Renal cortex interstitium (tissue), 11 donors: ENCODE data around the gene GRIN2A. TPM values are rescaled to one million over a fixed set of nuclear protein-coding genes. Genes with fewer than 3 reads are reported as not detected.

Experiments used
- DNase-seq, 11 donors: peaks; one replicate each; pipeline ENCODE4 v3.0.0-alpha.2; 2013; ENCODE audit warnings: low read depth in 9 of 11, low spot score in 4 of 11; ENCODE audit errors: extremely low read depth in 1 of 11
- polyA plus RNA-seq, 3 donors: library from polyadenylated mRNA; unstranded; fragments of 120-200 nt; gene quantifications; one replicate each; pipeline ENCODE4 v1.2.1, GENCODE V29; 2013; ENCODE audit not compliant: insufficient read length in 3 of 3

Gene GRIN2A
- polyA plus RNA-seq, 3 donors: 5.8 to 6.6 (median 6.5) TPM

DNA sequence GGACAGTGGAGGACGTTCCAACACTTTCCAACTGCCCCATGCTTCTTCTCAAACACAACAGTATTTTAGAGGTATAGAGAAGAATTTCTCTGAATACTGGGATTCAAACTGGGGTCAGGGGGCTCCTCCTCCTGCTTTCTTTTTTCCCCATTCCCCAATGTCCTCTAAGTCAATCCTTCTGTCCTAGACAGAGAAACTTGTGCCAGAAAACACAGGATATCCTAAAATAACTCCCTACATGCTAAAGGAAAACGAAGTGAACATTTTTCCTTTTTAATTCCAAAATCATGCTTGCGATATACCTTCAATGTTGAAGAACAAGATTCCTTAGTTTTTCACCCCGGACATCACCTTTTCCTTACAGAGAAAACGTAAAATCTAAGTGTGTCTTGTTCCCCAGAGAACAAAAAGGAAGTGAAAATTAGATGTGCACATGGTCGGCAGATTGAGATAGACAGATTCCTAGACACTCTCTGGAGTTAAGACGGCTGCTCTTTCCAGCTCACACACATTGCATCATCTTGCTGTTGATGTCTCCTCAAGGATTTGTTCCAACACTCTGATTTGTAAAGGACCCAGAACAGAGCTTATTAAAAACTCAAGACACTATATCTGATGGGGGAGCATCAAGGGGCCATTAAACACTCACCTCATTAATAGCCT is 228.2 kb downstream of the GRIN2A start:
- no peak for DNase-seq

DNA sequence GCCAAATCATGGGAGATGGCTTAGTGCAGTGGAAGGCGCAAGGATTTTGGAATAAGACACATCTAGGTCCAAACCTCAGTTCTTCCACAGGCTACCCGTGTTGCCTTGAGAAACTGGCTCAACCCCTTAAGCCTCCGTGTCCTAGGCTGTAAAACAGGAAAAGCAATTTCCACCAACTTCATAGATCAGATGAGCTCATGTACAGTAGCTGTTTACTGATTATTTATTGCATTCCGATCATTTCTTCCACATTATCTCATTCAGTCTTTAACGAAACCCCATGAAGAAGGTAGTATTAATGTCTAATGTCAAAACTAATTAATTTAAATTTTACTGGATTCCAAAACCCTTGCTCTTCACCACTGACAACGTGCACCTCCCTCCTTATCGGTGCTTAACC is 231.6 kb downstream of the GRIN2A start:
- no peak for DNase-seq

DNA sequence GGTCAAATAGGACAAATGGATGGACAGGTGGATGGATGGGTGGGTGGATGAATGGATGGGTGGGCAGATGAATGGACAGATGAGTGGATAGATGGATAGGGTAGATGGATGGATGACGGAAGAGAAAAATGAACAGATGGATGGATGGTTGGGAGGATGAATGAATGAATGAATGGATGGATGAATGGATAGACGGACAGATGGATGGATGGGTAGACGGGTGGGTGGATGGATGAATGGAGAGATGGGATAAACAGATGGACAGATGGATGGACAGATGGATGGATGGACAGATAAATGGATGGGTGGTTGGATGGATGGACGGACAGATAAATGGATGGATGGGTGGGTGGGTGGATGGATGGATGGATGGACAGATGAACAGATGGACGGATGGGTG is 232.8 kb downstream of the GRIN2A start:
- DNase-seq: no peak

DNA sequence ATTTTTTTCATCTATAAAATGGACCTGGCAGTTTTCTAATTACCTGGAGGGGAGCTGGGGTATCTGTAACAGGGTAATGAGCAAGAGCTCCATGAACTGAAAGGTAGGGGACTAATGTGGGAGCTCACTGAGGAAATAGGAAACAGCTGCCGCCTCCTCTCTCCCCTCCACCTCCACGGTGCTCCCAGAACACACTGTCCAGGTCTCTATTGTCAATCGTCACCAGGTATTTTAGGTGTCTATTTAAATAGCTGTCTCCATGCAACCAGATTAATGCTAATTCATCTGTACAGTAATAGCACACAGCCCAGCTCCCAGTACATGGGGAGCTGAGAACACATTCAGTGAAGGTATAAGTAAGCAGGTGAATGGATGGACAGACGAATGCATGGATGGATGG is 233.3 kb downstream of the GRIN2A start:
- DNase-seq: no peak

DNA sequence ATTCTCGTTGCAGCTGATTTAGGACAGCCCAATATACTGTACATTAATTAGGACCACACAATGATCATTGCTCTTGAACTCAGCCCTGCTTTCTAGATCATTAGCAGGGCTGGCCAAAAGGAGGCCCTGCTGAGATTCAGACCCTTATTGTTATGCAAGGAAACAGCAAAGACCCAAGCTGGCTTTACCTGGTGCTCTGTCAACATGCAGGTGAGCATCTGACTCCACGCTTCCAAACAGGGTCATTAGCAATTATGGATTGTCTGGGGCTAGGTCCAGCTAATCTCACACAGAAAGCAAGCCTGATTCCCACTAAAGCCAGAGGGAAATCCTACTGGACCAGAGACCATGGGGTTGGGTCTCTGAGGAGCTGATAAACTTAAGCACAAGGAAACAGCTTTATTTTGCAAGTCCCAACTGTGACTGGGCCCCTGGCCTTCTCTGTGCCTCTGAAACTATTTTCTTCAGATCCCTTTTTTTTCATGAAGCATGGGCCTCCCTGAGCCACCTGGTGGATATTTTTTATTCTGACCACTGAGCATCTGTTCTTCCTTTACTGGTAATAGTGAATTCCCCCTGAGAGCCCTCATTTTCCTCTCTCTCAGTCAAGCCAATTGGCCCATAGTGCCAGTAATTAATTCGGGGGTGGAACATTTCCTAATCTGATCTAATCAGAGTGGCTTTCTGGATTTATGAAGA is 236.1 kb downstream of the GRIN2A start:
- no peak for DNase-seq

DNA sequence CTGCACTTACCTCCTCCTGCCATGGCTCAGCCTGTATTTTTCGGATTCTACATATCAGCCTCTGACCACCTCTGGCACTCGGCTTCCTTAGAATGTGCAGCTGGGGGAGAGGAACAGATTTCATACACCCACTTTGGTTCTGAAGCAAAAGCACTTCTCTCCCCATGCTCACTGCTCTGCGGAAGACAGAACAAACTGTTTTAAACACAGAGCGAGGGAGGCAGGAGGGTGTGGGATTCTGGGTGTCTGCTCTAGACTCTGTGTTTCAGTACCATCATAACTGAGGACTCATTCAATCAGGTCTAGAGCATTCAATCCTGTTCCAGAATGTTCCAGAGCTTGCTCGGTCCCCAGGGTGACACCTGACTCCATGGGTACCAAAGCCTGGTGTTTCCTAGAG is 239.1 kb downstream of the GRIN2A start:
- no peak for DNase-seq

DNA sequence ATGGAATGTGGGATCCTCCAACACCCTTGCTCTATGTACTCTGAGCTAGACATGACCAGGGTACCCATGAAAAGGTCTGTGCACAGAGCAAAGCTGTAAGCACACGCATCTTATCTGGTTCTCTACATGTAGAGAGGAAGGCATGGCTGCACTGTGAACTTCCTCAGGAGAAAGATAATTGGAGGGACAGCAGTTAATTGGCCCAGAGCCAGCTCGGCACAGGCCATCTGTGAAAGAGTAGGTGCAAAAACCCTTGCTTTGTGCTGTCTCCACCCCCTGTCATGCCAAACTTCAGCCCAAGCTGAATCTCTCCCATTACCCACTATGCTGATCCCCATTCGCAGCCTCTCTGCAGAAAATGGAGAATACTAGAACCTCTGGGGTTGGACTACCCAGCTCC is 241.0 kb downstream of the GRIN2A start:
- DNase-seq: no peak

DNA sequence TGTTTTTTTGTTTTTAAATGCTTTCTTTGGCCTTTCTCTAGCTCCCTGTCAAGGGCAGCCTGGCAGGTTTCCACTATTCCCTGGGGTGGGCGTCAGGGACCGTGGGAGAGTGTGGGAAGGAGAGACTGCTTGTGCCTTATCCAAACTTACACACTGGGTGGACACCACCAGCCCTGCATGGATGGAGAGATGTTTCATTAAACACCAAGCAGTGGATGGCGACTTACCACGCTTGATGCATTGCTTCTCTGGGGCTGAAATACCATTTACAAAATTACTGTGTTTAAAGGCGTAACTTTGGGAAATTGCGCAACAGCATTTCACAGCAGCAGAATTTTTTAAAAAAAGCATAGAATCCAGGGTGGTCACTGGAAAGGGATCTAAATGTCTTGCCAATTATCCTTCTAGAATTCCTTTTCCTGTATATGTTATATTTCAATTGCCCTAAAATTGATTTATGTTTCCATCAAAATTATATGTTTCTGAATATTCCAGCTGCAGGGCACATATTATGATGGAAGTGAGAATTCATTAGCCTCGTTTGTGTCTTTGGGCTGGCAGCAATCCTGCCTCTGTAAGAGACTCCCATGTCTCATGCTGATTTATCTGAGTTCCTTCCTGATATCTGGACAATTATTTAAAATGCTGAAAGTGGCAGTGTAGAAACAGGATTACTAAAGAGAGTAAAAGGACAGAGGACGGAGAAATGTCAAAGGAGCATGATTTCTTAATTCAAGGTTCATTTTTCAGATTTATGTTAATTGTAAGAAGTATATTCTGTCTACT is 247.3 kb downstream of the GRIN2A start:
- DNase-seq: no peak

DNA sequence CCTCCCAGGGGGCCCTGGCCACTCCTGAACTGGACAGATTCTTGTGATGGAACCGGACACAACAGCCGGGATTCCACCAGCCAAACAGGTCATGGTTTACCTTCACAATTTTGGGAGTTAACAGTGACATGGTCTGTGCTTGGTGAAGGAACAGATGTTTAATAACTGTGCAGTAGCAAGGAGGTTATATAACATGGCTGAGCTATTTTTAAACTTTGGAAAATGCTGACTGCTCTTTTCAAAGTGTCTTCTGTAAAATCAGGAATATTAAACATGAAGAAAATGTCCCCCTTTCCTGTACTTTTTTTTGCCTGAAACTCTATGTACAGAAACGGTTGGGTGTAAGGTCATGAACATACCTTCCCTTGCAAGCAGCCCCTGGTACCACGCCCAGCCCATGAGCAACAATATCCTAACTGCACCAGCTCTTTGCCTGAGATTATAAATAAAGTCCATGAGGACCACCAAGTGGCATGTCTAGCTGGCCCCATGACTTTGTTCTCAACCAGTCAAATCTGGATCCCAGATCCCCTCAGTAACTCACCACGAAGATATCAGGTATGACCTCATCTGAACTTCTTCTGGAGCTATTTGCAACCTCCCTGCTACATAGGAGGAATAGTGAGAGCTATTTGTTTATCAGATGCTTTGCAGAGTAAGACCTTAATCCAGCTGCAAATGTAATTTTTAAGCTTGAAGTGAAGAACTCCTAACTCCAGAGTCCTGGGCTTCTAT is 249.1 kb downstream of the GRIN2A start:
- DNase-seq: no peak

DNA sequence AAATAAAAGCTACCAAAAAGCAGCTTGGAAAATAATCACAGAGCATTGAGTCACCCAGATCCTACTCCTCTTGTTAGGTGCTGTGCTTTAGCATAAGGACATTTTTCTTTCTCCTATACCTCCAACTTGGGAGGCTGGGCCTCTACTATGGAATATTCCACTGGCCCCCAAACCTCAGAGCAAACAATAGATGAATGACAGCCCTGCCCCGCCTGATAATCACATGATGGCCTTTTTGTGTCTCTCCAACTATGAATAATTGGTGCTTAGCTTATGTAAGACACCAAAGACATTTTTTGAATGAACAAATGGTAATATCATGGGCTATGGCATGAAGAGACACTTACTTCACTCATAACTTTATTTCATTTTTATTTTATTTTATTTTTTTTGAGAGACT is 250.2 kb downstream of the GRIN2A start:
- DNase-seq: no peak

DNA sequence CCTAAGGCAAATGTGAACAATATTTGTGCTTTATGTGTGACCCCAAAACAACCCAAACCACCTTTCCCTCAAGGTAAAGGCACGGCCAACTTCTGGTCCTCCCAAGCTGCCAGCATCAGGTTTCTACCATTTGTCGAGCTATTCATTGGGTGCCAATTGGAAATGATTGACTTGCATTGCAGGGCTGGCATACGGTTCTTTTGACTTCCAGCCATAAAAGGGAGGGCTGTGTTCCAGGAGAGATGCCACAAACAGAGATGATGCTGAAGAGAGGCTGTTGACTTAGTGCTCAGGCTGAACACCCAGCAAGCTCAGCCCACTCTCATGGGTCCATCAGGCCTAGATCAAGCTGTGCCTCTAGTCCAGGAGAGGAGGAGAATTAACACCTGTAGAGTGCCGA is 252.4 kb downstream of the GRIN2A start:
- DNase-seq: no peak

DNA sequence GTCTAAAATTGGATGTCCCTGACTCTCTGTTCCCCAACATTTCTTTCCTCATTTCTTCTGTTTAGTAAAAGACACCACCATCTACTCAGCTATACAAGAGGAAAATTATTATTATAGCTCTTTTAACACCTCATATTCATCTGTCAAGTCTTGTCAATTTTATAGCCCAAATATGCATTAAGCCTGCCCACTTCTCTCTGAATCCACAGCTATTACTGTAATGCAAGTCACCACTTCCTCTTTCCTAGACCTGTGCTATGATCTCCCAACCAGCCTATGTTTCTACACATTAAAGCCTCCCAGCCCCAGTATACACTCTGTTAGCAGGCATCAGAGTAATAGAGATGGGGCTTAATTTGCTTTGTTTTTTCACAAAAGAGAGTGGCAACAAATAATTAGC is 252.9 kb downstream of the GRIN2A start:
- no peak for DNase-seq

DNA sequence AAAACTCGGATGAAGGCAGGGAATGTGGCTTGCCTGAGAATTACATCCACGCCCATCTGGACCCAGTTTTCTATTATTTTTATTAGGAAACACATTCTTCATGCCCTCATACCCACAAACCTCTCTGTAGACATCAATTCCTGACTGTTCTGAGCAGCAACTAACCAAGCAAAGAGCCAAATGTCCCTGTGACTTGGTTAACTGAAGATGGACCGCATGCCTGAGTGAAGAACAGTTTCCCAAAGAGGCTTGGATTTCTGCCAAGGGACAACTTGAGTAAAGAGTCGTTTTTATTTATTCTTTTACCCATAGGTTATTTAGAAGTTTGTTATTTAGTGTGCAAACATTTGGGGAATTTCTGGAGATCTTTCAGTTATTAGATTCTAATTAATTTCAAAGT is 259.8 kb downstream of the GRIN2A start:
- DNase-seq: peak in 3 of 11 donors; percentile 8 to 25 (median 17)

DNA sequence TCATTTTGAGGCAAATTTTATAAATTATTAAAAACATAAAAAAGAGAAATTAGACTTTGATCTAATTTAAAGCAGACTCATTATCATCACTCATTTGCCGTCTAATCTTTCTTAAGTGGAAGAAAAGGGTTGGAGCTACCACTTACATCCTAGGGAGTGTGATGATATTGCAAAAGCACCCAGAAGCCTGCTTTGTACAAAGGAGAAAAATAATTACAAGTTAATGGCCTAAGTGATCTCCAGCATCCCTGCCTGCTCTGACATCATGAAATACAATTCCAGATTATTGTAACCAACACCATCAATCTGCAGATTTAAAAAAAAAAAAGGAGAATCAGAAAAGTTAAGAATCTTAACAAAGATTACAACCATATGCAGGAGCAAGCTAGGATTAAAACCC is 260.2 kb downstream of the GRIN2A start:
- no peak for DNase-seq

DNA sequence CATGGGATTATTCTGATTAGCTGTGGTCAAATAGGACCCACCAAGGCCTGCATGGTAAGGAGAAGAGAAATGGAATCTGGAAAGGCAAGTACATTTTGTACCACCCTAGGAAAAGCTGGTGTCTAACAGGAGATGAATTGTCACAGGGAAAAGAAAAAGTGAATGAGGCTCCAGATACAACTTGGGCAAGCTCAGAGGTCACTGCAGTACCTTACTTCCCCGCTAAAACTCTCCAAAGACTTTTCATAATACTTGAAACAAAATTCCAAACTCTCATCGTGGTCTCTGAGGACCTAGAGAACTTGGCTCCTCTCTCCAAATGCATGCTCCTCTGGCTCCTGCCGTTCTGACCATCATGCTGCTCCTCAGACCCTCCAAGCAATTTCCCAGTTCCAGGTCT is 262.8 kb downstream of the GRIN2A start:
- no peak for DNase-seq

DNA sequence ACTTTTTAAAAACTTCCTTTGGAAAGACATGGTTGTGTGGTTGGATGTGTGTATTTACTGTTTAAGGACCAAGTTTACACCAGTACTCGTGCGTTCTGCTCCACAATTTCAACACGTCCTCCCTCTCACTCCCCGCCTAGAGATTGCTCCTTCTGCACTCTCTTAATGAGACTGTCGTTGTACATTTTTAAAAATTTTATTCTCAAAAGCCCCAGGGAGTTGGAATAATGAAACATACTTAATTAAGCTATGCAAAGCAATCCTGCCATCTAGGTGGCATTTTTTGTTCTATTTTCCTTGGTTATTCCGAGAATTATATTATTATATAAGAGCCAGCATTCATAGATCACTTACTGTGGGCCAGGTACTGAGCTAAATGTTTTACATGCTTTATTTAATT is 264.5 kb downstream of the GRIN2A start:
- DNase-seq: no peak

DNA sequence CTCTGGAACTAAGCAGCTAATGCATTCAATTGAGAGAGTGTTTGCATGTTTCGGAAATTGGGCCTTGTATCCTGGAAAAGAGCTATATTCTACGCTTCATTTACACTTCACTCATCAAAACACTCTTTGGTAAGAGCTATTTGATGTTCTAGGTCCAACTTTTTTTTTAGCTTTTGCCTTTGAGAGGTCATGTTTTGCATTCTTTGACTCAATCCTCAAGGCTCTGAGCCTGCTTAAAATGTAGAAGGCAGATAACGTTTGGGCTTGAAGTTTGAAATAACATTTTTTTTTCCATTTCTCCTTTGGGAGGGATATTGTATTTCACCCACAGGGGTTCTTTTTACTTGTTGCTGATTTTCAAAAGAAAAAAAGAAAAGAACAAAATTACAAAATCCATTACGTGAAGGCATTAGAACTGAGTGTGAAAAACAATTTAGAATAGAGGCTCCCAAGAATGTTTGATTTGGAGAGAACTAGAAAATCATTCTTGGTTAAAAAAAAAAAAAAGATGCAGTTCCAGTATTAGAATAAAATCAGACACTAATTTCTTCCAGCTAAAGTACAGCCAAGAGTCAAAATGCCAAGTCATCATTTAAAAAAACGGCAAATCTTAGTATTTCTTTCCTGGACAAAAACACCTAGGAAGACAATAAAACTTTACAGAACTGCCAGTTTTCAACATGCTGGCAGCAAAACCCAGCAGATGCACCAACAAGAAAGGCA is 268.5 kb downstream of the GRIN2A start:
- no peak for DNase-seq

DNA sequence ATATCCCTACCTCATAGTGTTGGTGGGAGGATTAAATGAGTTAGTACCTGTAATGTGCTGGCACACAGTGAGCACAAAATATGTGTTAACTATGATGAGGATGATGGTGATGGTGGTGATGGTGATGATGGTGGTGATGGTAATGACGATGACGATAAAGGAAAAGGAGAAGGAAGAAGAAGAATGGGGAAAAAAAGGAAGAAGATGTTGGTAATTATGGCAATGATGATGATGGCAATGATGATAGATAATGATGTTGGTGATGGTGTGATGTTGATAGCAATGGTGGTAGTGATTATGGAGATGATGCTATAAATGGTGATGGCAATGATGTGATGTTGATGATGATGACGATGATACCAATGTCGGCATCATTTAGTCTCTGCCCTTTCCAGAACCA is 270.2 kb downstream of the GRIN2A start:
- no peak for DNase-seq

DNA sequence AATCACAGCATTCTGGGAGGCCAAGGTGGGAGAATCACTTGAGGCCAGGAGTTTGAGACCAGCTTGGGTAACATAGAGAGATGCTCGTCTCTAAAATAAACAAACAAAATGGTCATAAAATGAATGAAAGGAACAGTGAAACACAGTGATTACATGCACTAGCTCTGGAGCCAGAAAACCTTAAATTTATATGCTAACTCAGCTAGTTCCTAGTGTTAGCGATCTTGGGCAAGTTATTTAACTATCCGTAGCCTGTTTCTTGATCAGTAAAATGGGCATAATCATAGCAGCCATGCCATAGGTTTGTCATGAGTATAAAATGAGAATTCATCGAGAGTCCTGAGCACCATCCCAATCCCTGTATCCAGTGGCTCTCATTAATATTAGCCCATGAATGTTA is 271.0 kb downstream of the GRIN2A start:
- DNase-seq: no peak
